Brain microvascular endothelial cell (primary cell): Measurements from ENCODE around the gene ATP7A.
"Not testable (repeated sequence)": the region's sequence is repeated elsewhere in the genome, so short reads cannot be mapped to it uniquely, and the experiment has no call there.

Source experiments
- DNase-seq: peaks from one replicate; pipeline ENCODE4 v3.0.0-alpha.2; 2020
- H3K27ac ChIP-seq: fragments of 250-450 bp; sonication (Bioruptor Pico); 2 replicates; pipeline ENCODE4 v1.5.1; 2020; ENCODE audit warnings: mild to moderate bottlenecking, moderate library complexity
- H3K27me3 ChIP-seq: fragments of 250-450 bp; sonication (Bioruptor Pico); replicated peaks from 2 replicates; pipeline ENCODE4 v1.5.1; 2020; ENCODE audit warnings: mild to moderate bottlenecking
- H3K36me3 ChIP-seq: fragments of 250-450 bp; sonication (Bioruptor Pico); replicated peaks from 2 replicates; pipeline ENCODE4 v1.5.1; 2020; ENCODE audit warnings: mild to moderate bottlenecking
- H3K4me3 ChIP-seq: 2 replicates; pipeline ENCODE4 v1.5.1; 2011; ENCODE audit warnings: low read depth, mild to moderate bottlenecking, control low read depth, low read length, moderate library complexity
- CTCF ChIP-seq: IDR thresholded peaks from 2 replicates; pipeline ENCODE4 v1.5.1; 2011; ENCODE audit warnings: low read depth, mild to moderate bottlenecking, moderate library complexity, low read length, control low read depth, inconsistent platforms; ENCODE audit errors: missing control alignments
- in situ Hi-C: cut with HindIII; loops from 2 replicates; pipeline ENCODE4 v1.10.0; 2017; ENCODE audit warnings: low sequenced_read_pairs, low pct_ligation_motif_present

The ATP7A gene

GRCh38 chrX:77937291-77937690, 26.8 kb downstream of the ATP7A start:
- no peak for DNase-seq
- Histone ChIP-seq H3K27ac (no peak overlapping the region), H3K4me3 (no peak overlapping the region), H3K36me3 (no peaks in the 10 kb centered on the region), H3K27me3 (no peaks in the 10 kb centered on the region)
- in situ Hi-C loops: no loop called here
- no peak for TF ChIP-seq CTCF

GRCh38 chrX:77938083-77938680, 27.7 kb downstream of the ATP7A start:
- Histone ChIP-seq H3K36me3 (no peaks in the 10 kb centered on the region), H3K4me3 (no peak overlapping the region), H3K27me3 (no peaks in the 10 kb centered on the region), H3K27ac (no peak overlapping the region)
- TF ChIP-seq CTCF: no peak
- in situ Hi-C loops: no loop called here
- no peak for DNase-seq

- in situ Hi-C loops, H3K4me3 ChIP-seq, H3K36me3 ChIP-seq, H3K27ac ChIP-seq, DNase-seq, H3K27me3 ChIP-seq: not testable (repeated sequence)
Measured at GRCh38 chrX:77945031-77945430, 34.5 kb downstream of the ATP7A start.

- no peak overlapping the region for H3K4me3 ChIP-seq
- no peak overlapping the region for H3K27ac ChIP-seq
- DNase-seq: no peak
- in situ Hi-C loops: no loop called here
- H3K36me3 ChIP-seq: no peaks in the 10 kb centered on the region
- no peaks in the 10 kb centered on the region for H3K27me3 ChIP-seq
- TF ChIP-seq CTCF: no peak
Measured at GRCh38 chrX:77945910-77946545, 35.5 kb downstream of the ATP7A start.

- no peak for DNase-seq
- TF ChIP-seq CTCF: no peak
- no peak overlapping the region for H3K27ac ChIP-seq
- no peak overlapping the region for H3K4me3 ChIP-seq
- in situ Hi-C loops: no loop called here
- no peaks in the 10 kb centered on the region for H3K36me3 ChIP-seq
- no peaks in the 10 kb centered on the region for H3K27me3 ChIP-seq
Measured at GRCh38 chrX:77946571-77946970, 36.1 kb downstream of the ATP7A start.

- H3K27me3 ChIP-seq: no peaks in the 10 kb centered on the region
- TF ChIP-seq CTCF: no peak
- DNase-seq: no peak
- H3K27ac ChIP-seq: no peak overlapping the region
- no peak overlapping the region for H3K4me3 ChIP-seq
- in situ Hi-C loops: no loop called here
- no peaks in the 10 kb centered on the region for H3K36me3 ChIP-seq
Measured at GRCh38 chrX:77949840-77950239, 39.3 kb downstream of the ATP7A start.
